ENCODE results near the gene TRAPPC2.

DNA sequence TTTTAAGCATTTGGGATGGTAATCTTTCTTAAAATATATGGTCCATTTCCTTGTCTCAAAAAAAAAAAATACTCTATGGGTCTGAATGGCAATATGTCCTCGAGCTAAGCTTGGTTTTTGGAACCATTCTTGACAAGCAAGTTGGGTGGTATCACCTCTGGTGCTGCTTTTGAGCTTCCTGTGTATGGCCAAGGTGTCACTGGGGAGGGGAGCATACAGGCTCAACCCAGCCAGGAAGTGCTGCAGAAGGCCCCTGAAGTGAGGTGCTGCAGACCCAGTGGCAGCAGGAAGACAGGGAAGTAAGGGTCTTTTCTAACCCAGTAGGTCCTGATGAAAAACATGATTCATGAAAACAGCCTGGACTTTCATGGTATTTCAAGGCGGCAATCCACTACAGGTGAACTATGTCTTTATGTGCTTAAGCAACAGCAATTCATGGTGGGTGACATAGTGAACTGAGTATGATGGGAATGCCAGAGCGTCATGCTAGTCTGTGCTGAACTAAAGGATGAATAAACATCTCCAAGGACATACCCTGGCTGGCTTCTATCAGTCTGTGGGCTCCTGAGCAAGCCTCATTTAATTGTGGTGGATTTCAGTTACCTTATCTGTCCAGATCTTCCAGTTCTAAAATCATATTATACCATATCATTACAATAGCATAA, 15.1 kb downstream of the TRAPPC2 start:
- no peak for TF ChIP-seq POLR2A (IDR thresholded peaks at IDR 0.05)
- TF ChIP-seq, protein P1, sequence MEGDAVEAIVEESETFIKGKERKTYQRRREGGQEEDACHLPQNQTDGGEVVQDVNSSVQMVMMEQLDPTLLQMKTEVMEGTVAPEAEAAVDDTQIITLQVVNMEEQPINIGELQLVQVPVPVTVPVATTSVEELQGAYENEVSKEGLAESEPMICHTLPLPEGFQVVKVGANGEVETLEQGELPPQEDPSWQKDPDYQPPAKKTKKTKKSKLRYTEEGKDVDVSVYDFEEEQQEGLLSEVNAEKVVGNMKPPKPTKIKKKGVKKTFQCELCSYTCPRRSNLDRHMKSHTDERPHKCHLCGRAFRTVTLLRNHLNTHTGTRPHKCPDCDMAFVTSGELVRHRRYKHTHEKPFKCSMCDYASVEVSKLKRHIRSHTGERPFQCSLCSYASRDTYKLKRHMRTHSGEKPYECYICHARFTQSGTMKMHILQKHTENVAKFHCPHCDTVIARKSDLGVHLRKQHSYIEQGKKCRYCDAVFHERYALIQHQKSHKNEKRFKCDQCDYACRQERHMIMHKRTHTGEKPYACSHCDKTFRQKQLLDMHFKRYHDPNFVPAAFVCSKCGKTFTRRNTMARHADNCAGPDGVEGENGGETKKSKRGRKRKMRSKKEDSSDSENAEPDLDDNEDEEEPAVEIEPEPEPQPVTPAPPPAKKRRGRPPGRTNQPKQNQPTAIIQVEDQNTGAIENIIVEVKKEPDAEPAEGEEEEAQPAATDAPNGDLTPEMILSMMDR (IDR thresholded peaks at IDR 0.05), result no peak
